HG03520 (cell line): ENCODE measurements around the gene RIPK4.
"Not testable (repeated sequence)": the region's sequence is repeated elsewhere in the genome, so short reads cannot be mapped to it uniquely, and the experiment has no call there.

Experiments used
- ATAC-seq: cut with Tn5 transposase; IDR thresholded peaks from one replicate; pipeline ENCODE4 v1.9.1; 2021; ENCODE audit warnings: mild to moderate bottlenecking, moderate library complexity; ENCODE audit not compliant: unreplicated experiment

The RIPK4 gene

DNA sequence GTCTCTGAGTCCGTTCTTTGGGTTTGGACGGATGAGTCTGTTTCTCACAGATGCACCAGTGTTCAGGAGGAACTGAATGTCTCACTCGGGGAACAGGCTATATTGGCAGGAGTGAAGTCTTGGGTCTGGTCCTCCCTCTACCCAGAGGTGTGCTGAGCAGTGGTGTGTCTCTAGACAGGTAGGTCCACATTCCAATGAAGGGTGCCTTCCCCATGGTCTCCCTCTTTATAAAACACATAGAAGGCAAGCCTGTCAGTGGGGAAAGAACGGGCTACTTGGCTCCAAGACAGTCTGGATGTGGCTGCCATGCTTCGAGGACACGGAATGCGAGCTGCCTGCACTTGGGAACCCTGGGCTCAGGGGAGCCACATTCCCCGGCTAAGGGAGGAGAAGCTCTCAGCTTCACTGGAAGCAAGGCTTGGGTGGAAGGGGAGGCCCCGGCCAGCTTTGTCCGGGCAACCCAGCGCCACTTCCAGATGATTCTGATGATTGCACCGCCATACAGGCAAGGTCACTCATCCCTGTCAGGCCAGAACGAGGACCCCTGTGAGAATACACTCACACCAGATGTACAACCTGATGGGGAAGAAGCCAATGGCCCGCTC, 29.7 kb upstream of the RIPK4 start:
- no peak for ATAC-seq

DNA sequence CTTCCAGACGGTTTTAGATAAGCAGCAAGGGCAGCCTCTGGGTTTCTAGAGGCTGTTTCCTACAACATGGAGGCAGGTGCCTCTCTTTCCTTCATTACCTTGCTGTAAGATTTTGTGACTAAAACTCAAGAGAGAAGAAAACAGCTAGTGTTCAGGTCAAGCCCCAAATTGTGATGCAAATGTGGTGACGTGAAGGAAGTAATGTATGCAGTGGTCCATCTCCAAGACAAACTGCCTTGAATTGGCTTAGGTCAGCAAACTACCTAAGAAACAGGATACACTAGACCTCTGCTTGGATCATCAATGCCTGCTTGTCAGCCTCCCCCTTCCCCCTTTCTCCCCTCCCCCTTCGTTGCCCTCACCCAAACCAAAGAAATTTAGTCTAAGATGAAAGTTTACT, 28.9 kb upstream of the RIPK4 start:
- ATAC-seq, result no peak

DNA sequence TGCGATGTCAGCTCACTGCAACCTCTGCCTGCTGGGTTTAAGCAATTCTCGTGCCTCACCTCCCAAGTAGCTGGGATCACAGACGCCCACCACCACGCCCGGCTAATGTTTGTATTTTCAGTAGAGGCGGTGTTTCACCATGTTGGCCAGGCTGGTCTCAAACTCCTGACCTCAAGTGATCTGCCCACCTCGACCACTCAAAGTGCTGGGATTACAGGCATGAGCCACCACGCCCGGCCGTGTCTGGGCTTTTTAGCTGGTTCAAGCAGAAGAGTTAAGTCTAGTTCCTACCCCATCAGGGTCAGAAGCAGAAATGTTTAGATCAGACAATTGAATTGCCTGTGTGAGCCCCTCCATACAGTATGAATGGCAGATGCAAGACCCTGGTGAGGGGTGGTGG, 27.7 kb upstream of the RIPK4 start:
- no peak for ATAC-seq

DNA sequence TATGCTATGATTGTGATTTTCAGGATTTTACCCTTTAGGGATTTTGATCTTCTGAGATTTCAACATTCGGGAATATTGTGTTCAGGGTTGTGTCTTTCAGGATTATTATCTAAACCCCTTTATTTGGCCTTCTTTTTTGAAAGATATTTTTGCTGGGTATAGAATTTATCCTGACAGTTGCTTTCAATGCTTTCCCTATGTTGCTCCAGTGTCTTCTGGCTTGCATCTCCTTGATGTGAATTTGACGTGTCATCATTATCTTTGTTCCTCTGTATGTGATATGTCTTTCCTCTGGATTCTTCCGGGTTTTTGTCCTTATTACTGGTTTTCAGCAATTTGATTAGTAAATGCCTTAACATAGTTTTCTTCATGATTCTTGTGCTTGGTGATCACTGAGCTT, 25.9 kb upstream of the RIPK4 start:
- ATAC-seq, result no peak

DNA sequence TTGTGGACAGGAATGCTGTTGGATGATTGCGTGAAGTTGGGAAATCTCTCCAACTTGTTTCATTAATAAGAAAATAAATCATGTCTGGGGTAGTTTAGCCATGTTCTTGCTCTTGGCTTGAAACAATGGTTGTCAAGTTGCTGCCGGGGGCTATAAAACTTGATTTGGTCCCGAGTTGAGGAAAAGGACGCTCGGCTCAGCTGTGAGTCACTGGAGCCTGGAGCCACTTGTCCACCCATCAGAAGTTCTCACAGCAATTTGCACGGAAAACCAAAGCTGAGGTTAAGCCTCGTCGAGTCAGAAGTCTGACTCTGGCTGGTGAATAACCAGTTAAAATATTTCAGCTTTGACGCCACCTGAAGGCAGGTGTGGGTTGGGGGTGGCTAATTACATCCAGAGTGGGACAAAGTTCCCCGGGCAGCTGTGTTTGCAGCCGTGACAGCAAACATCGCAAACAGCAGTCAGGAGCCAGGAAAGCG, 19.7 kb upstream of the RIPK4 start:
- no peak for ATAC-seq

DNA sequence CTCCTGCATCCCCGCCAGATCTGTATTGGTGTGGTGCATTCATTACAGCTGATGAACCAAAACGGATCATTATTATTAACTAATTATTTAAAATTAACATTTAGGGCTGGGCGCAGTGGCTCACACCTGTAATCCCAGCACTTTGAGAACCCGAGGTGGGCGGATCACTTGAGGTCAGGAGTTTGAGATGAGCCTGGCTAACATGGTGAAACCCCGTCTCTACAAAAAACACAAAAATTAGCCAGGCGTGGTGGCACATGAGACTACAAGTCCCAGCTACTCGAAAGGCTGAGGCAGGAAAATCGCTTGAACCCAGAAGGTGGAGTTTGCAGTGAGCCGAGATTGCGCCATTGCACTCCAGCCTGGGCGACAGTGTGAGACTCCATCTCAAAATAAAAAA, 18.4 kb upstream of the RIPK4 start:
- not testable (repeated sequence) for ATAC-seq

DNA sequence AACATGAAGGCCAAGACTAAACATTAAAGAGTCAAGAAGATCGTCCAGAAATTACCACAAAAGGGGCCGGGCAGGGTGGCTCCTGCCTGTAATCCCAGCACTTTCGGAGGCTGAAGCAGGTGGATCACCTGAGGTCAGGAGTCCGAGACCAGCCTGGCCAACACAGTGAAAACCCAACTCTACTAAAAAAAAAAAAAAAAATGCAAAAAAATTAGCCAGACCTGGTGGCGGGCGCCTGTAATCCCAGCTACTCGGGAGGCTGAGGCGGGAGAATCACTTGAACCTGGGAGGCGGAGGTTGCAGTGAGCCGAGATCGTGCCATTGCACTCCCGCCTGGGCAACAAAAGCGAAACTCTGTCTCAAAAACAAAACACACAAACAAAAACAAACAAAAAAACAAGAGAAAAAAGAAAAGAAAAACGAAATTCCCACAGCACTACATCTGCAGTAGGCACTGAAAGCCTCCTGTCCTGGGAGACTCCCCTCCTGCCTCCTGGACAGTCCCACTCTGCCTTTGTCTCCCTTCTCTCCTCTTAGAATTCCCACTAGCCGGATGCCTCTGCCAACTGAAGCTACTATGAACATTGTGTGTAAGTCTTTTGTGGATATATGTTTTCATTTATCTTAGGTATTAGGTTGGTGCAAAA, 17.7 kb upstream of the RIPK4 start:
- ATAC-seq, result no peak

DNA sequence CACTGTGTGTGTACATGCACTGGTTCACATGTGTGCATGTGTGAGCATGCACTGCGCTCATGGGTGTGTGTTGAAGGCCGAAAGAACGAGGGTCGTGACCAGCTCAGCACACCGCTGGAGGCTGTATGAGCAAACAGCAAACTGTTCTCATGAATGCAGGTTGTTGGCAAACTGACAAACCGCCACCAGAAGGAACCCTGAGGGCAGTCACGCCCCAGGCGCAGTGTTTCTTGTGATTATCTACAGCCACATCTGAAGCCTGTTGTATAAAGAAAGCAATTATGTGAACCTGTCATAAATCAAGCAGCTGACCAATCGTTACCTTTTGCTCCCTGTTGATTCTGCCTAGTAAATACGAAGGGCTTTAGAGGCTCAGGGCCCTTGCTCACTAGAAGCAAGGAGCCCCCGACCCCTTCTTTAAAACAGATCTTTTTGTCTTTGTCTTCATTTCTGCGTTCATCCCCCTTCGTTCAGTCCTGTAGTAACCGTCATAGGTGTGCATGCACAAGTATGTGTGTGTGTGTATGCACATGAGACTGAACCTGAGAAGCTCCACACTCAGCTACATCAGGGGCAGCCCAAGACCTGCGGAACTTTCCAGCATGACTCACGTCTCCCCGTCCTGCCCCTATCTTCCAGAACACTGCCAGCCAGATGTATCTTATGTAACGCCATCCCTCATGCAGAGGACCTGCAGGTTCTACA, 16.8 kb upstream of the RIPK4 start:
- no peak for ATAC-seq

DNA sequence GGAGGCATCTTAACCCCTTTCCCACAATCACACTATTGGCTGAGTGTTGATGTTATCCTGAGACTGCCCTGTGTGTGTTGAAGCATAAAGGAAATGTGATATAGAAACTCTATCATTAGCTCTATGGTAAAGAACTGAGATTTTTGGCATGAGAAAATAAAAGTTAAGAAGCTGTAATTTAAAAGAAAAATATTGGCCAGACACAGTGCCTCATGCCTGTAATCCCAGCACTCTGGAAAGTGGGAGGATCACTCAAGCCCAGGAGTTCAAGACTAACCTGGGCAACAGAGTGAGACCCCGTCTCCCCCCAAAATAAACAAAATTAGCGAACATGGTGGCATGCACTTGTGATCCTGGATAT, 14.2 kb upstream of the RIPK4 start:
- ATAC-seq, result no peak

DNA sequence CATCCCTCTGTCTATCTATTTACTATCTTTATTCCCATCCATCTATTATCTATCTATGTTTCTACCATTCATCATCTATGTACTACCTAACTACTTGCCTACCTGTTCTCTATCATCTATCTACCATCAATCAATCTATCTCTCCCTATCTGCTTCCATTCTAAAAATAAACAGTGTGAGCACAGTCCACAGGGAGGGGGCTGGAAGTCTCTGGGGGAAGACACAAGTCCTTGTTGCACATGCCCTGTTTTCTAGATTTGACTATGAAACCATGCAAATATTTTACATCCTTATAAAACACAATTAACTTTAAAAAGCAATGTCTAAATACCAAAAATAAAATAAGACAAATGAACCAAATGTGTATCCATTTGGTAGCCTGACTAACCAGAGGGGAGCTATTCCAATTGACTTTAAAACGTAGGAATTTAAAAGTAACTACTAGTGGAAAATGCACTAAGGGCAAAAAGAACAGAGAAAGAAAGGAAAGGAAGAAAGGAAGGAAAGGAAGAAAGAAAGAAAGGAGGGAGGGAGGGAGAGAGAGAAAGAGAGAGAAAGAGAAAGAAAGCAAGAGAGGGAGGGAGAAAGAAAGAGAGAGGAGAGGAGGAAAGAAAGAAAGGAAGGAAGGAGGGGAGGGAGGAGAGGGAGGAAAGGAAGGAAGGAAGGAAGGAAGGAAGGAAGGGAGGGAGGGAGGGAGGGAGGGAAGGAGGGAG, 13.6 kb upstream of the RIPK4 start:
- no peak for ATAC-seq

DNA sequence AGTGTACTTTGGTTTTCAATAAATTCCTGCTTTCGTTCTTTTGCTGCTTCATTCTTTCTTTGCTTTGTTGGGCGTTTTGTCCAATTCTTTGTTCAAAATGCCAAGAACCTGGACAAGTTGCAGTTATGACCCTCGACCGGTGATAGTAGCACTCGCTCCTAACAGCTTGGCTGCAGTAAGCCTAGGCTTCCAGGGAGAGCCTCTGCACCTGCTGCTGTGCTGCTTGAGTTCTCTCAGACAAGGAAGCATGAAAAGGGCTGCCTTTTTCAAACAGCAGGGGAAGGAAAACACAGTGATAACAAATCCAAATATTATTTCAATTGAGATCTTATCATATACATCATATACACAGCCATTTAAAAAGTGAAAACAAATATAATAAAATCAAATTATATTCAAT, 12.8 kb upstream of the RIPK4 start:
- ATAC-seq, result no peak

DNA sequence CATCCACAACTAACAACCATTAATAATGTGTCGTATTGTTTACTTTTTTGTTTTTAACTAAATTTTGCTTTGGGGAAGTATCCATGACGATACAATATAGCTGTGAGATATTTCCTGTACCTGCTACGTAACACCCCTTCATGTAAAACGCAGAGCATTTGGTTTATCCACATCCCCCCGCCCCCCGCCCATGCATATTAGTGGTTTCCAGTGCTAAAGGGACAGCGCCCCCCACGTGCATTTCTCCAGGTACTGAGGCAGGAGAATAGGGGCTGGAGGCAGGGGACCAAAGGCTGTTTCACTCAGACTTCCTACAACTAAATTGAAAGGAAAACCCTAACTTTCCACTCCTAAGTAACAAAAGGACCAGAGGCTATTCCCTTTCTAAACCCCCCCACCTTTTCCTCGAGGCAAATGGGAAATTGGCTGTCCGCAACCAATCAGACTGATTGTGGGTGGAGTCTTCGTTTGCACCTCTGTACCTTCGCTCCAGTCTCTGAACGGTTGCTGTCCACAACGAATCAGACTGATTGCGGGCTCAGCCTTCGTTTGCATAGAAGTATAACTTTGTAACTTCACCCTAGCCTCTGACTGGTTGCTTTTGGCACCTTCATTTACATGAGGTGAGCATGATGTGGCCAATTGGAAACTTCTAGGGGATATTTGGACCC, 12.2 kb upstream of the RIPK4 start:
- no peak for ATAC-seq

DNA sequence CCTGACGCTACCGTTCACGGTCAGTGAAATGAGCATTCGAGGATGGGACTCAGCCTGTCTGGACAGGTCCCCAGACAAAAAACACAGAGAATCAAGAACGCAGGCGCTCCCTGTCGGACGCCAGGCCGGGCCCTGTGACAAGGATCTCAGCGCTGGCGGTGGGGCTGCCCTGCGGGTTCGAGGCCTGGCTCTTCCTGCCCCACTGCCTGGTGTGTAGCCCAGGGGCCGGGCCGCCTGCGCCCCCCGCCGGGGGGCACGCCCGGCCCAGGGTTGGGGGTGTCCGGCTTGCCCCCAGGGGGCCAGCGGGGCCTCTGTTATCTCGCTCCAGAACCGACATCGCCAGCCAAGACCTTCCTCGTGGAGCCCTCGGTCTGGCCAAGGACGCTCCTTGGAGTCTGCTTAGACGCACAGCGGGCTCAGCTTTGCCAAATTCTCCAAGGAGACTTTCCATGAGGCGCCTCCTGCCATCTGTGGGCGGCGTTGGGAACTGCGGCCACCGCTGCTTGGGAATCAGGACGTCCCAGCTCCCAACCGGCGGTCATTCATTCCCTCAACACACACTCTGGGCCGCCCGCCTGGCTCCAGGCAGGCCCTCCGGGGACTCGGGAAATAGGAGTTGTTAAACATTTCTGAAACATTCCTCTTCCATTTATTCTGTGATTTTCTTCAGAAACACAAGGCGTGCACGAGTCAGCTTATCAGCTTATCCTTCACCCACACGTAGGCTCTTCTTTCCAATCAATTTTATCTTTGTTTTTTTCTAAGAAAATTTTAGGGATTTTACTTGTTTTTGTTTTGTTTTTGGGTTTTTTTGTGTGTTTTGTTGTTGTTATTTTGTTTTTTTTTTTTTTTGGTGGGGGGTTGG, 11.3 kb upstream of the RIPK4 start:
- no peak for ATAC-seq

DNA sequence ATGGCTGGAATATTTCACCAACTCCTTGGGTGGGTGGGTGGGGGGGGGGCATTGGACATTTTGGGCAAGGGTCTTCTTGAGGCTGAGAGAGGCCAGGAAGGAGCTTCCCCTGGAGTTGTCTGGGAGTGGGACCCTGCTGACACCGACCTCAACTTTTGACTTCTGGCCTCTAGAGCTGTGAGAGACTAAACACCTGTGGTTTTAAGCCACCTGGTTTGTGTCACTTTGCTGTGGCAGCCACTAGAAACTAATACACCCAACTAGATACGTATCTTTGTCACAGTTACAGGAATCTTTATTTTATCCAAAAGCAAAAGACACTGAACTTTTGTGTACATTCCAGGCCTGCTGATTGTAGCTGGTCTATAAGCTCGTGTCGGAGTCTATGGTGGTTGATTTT, 9.9 kb upstream of the RIPK4 start:
- ATAC-seq, result no peak

DNA sequence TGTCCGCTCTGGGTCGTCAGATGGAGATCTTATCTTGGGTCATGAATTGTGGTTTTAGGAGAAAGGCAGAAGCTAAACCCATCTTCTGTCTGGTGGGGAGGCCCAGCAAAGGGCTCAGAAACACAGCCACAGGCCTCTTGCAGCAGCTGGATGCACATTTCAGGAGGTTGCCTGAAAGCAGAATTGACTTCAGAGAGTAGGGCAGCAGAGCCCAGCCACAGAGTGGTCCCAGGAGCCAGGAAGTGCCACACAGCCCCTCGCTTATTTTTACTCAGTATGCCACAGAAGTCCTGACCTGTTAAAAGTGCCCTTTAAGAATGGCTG, 8.3 kb upstream of the RIPK4 start:
- no peak for ATAC-seq

DNA sequence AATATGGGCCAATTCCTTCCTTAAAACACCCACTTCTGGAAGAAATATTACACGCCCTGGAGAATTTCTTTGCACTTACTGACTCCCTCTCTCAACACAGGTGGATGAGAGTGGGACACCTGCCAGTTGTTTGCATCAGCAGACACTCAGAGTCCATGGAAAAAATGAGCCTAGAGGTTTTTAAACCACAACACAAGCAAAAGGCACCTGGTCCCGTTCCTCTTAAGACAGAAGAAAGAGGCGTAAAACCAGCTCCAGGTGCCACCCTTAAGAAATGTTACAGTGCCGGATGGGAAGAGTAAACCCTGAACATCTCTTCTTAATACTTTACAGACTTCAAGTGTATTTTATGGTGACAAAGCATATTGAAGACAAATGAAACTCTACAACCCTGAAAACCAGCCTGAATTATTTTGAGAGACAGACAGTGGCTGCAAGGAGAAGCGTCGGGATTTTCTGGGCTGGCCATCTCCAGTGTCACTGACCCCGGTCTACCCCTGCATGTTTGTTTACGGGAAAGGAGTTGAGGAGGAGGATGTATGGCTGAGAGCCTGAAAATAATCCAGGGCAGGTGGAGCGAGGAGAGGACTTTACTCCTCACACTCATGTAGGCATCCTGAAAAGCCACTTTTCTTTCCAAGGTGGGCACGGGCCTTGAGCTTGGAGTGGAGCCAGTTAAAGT, 7.8 kb upstream of the RIPK4 start:
- no peak for ATAC-seq

DNA sequence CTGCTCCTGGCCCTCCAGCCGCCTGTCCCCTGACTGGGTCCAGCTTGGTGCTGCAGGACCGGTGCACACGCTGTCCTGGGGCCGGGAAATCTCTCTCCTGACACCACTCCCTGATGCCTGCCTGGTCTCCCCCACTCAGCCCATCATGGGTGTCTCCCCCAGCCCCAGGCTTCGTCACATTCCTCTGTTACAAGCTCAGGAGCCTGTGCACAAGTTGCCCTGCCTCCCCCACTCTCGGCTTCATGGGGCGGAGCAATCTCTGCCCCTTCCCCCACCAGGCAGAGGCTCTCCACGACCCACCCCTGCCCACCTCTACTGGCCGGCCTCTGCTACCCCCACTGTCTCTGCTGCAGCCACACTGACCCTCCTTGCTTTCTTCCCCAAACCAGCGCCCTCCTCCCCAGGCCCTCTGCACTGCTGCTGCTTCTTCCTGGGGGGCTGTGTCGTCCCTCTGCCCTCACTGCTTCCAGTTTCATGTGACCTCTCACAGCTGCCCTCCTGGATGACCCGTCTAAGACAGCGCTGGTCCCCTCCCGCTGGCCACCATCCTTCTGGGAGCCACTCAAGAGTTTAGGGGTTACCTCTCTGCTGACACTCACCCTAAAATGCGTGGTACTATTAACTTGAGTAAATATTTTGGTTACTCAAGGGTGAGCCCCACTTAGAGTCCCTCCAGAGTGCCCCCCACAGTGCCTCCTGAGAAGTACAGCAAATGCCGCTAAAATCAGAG, 5.7 kb upstream of the RIPK4 start:
- ATAC-seq, result no peak

DNA sequence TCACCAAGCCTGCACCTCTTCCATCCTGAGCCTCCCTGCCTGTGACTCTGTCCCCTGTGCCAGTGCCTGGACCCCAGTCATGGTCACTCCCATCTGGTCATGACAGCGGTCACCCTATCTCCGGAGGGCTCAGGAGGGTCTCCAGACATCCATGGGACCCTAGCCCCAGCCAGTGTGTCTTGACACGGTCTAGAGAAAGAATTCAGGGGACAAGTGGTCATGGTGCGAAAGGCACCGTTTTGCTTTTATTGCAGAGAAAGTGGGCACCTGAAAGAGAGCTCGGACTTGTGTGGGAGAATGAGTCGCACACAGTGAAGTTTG, 4.7 kb upstream of the RIPK4 start:
- no peak for ATAC-seq

DNA sequence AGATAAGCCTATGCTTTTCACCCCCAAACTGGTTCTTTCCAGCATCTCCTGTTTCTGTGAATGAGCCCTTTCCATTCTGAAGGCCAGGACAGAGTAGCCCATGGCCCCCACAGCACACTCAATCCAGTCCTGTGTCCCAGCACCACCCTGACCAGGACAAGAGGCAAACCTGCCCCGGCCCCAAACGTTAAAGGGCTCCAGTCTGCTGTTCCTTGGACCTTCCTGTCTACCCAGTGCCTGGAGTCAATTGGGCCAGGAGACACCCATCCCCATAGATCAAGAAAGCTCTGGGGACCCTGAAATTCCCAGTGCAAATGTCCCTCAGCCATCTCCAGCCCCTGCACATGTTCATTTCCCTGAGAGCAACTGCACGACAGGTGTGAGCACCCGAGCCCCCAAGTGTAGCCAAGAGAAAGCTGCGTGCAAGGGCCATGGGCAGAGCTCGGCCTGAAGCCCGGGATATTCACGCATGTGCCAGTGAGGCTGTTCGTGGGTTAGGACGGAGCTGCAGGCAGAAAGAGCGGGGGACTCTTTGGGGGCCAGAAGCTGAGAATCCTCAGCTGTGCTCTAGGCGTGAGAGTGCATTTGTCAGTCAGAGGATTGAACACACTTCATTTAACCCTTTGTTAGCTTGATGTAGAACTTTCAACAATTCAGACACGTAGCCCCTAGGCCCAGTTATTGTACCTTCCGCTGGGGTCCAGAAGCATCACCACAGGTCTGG, 4.2 kb upstream of the RIPK4 start:
- no peak for ATAC-seq
